GM12878 (cell line): ENCODE measurements around the gene TFB1M. TPM values are rescaled to one million over a fixed set of nuclear protein-coding genes. Genes with fewer than 3 reads are reported as not detected.
A peak's percentile ranks its signal among the peaks of the same experiment; 100 is the strongest.

Experiments used
- ATF3 ChIP-seq: IDR thresholded peaks from 2 replicates; pipeline ENCODE4 v1.6.1; 2011; ENCODE audit warnings: low read depth, mild to moderate bottlenecking, low read length, moderate library complexity, borderline replicate concordance; ENCODE audit errors: extremely low read depth
- ATF7 ChIP-seq: fragments of 450-650 bp; IDR thresholded peaks from 2 replicates; pipeline ENCODE4 v1.6.1; 2016; ENCODE audit warnings: low read depth, mild to moderate bottlenecking
- BACH1 ChIP-seq: fragments of 450-650 bp; IDR thresholded peaks from 2 replicates; pipeline ENCODE4 v1.6.1; 2017; ENCODE audit warnings: mild to moderate bottlenecking, borderline replicate concordance
- CHD4 ChIP-seq: fragments of 200-600 bp; sonication (generic); IDR thresholded peaks from 2 replicates; pipeline ENCODE4 v1.6.1; 2016; ENCODE audit warnings: mild to moderate bottlenecking
- EGR1 ChIP-seq, 2 experiments: IDR thresholded peaks; 1 replicate in 1 of 2; 2 replicates in 1 of 2; pipeline ENCODE4 v1.6.1; 2011 to 2012; ENCODE audit warnings: low read depth in 2 of 2, low read length in 2 of 2, borderline replicate concordance in 1 of 2, mild to moderate bottlenecking in 1 of 2, moderate library complexity in 1 of 2
- EZH2 ChIP-seq: IDR thresholded peaks from 2 replicates; pipeline ENCODE4 v1.6.1; 2012; ENCODE audit warnings: low read depth, mild to moderate bottlenecking, control low read depth, inconsistent platforms, low read length, borderline replicate concordance; ENCODE audit not compliant: control insufficient read depth
- HCFC1 ChIP-seq: fragments of 150-350 bp; IDR thresholded peaks from 2 replicates; pipeline ENCODE4 v1.6.1; 2014; ENCODE audit warnings: low read length
- LARP7 ChIP-seq: fragments of 450-650 bp; IDR thresholded peaks from 2 replicates; pipeline ENCODE4 v1.6.1; 2017; ENCODE audit warnings: mild to moderate bottlenecking
- NBN ChIP-seq: fragments of 450-650 bp; IDR thresholded peaks from 2 replicates; pipeline ENCODE4 v1.6.1; 2016
- NFYA ChIP-seq: IDR thresholded peaks from 2 replicates; pipeline ENCODE4 v1.6.1; 2011; ENCODE audit warnings: low read depth, mild to moderate bottlenecking, low read length, improper control_type of control experiment, borderline replicate concordance
- NFYB ChIP-seq: IDR thresholded peaks from 2 replicates; pipeline ENCODE4 v1.6.1; 2011; ENCODE audit warnings: low read depth, mild to moderate bottlenecking, low read length, improper control_type of control experiment, moderate library complexity; ENCODE audit not compliant: insufficient read depth
- NR2F1 ChIP-seq: fragments of 450-650 bp; conservative IDR thresholded peaks from 2 replicates; pipeline ENCODE4 v1.6.1; 2017; ENCODE audit warnings: mild to moderate bottlenecking
- PKNOX1 ChIP-seq: fragments of 450-650 bp; IDR thresholded peaks from 2 replicates; pipeline ENCODE4 v1.6.1; 2016; ENCODE audit warnings: mild to moderate bottlenecking
- POLR2AphosphoS5 ChIP-seq: IDR thresholded peaks from 2 replicates; pipeline ENCODE4 v1.6.1; 2011; ENCODE audit warnings: mild to moderate bottlenecking, low read length, inconsistent platforms
- RELA ChIP-seq: fragments of 450-650 bp; IDR thresholded peaks from 2 replicates; pipeline ENCODE4 v1.8.0; 2014; ENCODE audit warnings: borderline replicate concordance; ENCODE audit not compliant: partially characterized antibody
- SIN3A ChIP-seq: IDR thresholded peaks from 2 replicates; pipeline ENCODE4 v1.6.1; 2012; ENCODE audit warnings: low read depth, low read length, improper control_type of control experiment
- SKIL ChIP-seq: fragments of 450-650 bp; IDR thresholded peaks from 2 replicates; pipeline ENCODE4 v1.6.1; 2017; ENCODE audit warnings: mild to moderate bottlenecking, low read depth, inconsistent platforms; ENCODE audit not compliant: poor library complexity, severe bottlenecking
- TAF1 ChIP-seq: IDR thresholded peaks from 2 replicates; pipeline ENCODE4 v1.6.1; 2011; ENCODE audit warnings: mild to moderate bottlenecking, low read depth, low read length, borderline replicate concordance
- TBL1XR1 ChIP-seq: IDR thresholded peaks from 2 replicates; pipeline ENCODE4 v1.6.1; 2012; ENCODE audit warnings: low read depth, low read length, improper control_type of control experiment
- ZNF207 ChIP-seq: fragments of 450-650 bp; IDR thresholded peaks from 2 replicates; pipeline ENCODE4 v1.6.1; 2014; ENCODE audit warnings: antibody characterized with exemption, mild to moderate bottlenecking, borderline replicate concordance
- ZNF24 ChIP-seq: fragments of 450-650 bp; IDR thresholded peaks from 2 replicates; pipeline ENCODE4 v1.6.1; 2017; ENCODE audit warnings: antibody characterized with exemption, mild to moderate bottlenecking
- ZNF687 ChIP-seq: fragments of 450-650 bp; IDR thresholded peaks from 2 replicates; pipeline ENCODE4 v1.6.1; 2017; ENCODE audit warnings: mild to moderate bottlenecking, moderate library complexity
- ZZZ3 ChIP-seq: IDR thresholded peaks from 2 replicates; pipeline ENCODE4 v1.6.1; 2011; ENCODE audit warnings: low read depth; ENCODE audit not compliant: control insufficient read depth, insufficient read length
- polyA plus RNA-seq, 11 experiments: library from polyadenylated mRNA; depleted of rRNA in 4 of 11; unstranded in 6 of 11; stranded (reverse) in 5 of 11; fragments of >200 nt; fragmentation: Nextera tagmentation in 4 of 11; fragmentation: Illumina TruSeq in 1 of 11; extraction: Ambion mirVana in 4 of 11; extraction: Trizol in 1 of 11; gene quantifications; 1 replicate in 1 of 11; 2 replicates in 10 of 11; pipeline versions ENCODE4 v1.2.1 to v1.2.3, GENCODE V29; 2011 to 2016; ENCODE audit warnings: inconsistent platforms in 2 of 11, missing spikeins in 2 of 11, low read depth in 1 of 11
- total RNA-seq, 4 experiments: library from RNA; depleted of rRNA in 3 of 4; stranded (reverse); fragments of >200 nt in 3 of 4; fragmentation: Illumina TruSeq in 1 of 4; extraction: Trizol in 1 of 4; gene quantifications; 2 replicates each; pipeline versions ENCODE4 v1.2.1 to v1.2.3, GENCODE V29; 2013 to 2021

TFB1M gene
- total and polyA plus RNA-seq, 10 of the 15 experiments (the other 5 are each of a cell fraction or from before 2014, with no cell fraction given): 29.9 to 117 (median 41.3) TPM

- peak; percentile 78; the same call in 1 of the 2 replicates for TF ChIP-seq POLR2AphosphoS5
- no peak for TF ChIP-seq HCFC1
- TF ChIP-seq PKNOX1: no peak; the same call in 1 of the 2 replicates
- 0 out of 2 replicates have a peak, but pooled peaks have one; percentile 5 for TF ChIP-seq SIN3A
- peak; percentile 31; the same call in 1 of the 2 replicates for TF ChIP-seq NR2F1
- 0 out of 2 replicates have a peak, but pooled peaks have one; percentile 5 for TF ChIP-seq ZNF24
- TF ChIP-seq ZNF687: peak; percentile 83
- peak; percentile 70 for TF ChIP-seq SKIL
- 0 out of 2 replicates have a peak, but pooled peaks have one; percentile 36 for TF ChIP-seq TAF1
- no peak for TF ChIP-seq NFYA
- no peak for TF ChIP-seq BACH1
- 0 out of 2 replicates have a peak, but pooled peaks have one; percentile 27 for TF ChIP-seq NFYB
- TF ChIP-seq EGR1 (IDR thresholded peaks at IDR 0.05; ENCODE audit: borderline replicate concordance in 1 of 2, low read depth in 2 of 2, low read length in 2 of 2): no peak
- no peak for TF ChIP-seq ZZZ3
- TF ChIP-seq NBN: peak; percentile 53
- TF ChIP-seq CHD4: no peak
- TF ChIP-seq ZNF207: peak; percentile 93; the same call in 1 of the 2 replicates
- TF ChIP-seq RELA: peak; percentile 55
- no peak for TF ChIP-seq ATF3
- no peak for TF ChIP-seq EZH2
- 0 out of 2 replicates have a peak, but pooled peaks have one; percentile 31 for TF ChIP-seq TBL1XR1
- TF ChIP-seq LARP7: no peak
- peak; percentile 57 for TF ChIP-seq ATF7
Observed at GRCh38 chr6:155314773-155315515, 660 bp upstream of the TFB1M start (continued).
